GM19468 (cell line): ENCODE results near the gene GTPBP8.

ENCODE experiments used
- ATAC-seq: cut with Tn5 transposase; IDR thresholded peaks from one replicate; pipeline ENCODE4 v1.9.1; 2021; ENCODE audit warnings: mild to moderate bottlenecking, moderate library complexity, moderate number of reproducible peaks; ENCODE audit not compliant: unreplicated experiment; ENCODE audit errors: extremely low read depth

Gene GTPBP8

DNA sequence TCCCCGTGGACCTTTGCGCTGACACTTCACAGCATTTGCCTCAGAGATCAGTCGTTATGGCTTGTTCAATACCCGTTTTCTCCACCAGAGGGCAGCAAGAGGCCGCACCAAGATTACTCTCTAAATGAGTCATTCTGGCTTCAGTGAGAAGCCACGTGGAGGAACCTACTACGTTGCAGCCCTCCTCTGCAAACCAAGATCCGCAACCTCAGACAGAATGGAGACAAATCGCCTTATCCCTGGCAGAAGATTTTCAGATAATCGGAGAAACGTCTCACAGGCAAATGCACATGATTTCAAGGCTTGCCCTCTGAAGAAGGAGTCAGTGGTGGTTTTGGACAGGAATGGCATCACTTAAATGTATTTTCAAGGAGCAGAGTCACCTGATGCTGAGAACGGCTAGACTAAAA is 60.5 kb downstream of the GTPBP8 start:
- peak; percentile 83 for ATAC-seq
